Mesenteric fat pad (tissue), 1 donor: ENCODE data around the gene TM4SF4. TPM values are rescaled to one million over a fixed set of nuclear protein-coding genes. Genes with fewer than 3 reads are reported as not detected.

Source experiments
- DNase-seq: peaks from one replicate; pipeline ENCODE4 v3.0.0-alpha.2; 2020; ENCODE audit warnings: low spot score
- total RNA-seq: library from RNA; stranded (reverse); fragmentation: NEBNext Ultra II Directional; extraction: Animal tissue kit (Norgen Biotek cat#: 25700); gene quantifications from one replicate; pipeline ENCODE4 v1.2.1, GENCODE V29; 2021
- donor health status: DM: yes; HTN: yes; CAD: no.

The TM4SF4 gene
- total RNA-seq, 1 donor from 2014 or later, result 1.7 TPM

DNA sequence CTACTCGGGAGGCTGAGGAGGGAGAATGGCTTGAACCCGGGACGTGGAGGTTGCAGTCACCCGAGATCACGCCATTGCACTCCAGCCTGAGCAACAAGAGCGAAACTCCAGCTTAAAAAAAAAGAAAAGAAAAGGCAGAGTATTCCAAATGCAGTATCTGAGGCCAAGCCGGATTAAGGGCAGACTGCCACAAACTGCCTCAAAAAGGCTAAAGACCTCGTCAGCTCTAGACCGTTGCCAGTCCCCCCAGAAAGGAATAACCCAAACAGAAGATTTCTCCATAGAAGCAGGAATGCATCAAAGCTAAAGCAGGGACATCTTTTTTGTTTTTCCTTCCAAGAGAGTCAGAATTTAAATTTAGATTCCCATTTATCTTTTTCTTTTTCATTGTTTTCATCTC is 72.9 kb downstream of the TM4SF4 start:
- no peak for DNase-seq

DNA sequence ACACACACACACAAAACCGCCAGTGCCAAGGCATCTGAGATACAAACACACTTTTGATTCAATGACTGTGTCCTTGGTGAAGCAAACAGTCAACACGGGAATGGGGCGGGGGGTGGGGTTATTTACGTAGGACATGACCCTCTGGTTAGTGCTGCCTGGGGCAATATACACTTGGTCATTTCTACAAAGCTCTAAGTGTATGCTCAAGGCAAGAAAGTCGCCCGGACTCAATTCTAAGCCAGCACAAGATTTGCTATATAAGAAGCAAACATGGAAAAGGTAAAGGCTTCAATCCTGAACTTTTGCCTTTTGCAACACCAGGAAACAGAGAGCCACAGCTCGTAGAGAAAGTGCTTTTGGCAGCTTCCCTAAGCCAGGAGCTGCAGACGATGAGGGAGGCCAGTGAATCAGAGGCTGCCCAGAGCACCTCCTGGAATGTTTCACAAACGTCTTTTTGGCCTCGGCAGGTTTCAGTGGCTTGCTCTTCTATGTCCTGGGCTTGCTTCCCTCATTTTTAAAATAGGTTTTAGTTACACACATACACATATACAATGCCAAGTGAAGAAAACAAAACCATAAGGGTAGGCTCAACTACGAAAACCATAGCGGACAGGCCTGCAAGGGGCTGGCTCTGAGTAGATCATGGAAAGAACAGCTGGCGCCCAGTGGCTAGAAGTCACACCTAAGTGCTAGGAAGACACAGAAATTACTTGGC is 73.6 kb downstream of the TM4SF4 start:
- no peak for DNase-seq

DNA sequence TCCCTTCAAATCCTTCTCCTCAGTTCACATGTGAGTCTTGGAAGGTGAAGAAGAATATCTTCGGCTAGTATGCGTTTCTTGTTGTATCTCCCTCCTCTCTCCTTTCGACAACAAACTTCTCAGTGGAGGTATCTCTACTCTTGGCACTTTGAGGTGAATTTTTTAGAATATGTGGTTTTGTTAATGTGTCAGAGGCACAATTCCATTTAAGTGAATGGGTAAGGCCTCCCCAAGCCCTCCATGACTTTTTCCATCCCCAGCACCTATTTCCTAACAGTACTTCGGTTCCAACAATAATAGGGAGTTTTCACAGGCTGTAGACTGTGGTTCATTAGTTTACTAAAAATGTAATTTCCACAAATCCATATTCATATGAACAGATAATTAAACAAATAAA is 74.2 kb downstream of the TM4SF4 start:
- no peak for DNase-seq

DNA sequence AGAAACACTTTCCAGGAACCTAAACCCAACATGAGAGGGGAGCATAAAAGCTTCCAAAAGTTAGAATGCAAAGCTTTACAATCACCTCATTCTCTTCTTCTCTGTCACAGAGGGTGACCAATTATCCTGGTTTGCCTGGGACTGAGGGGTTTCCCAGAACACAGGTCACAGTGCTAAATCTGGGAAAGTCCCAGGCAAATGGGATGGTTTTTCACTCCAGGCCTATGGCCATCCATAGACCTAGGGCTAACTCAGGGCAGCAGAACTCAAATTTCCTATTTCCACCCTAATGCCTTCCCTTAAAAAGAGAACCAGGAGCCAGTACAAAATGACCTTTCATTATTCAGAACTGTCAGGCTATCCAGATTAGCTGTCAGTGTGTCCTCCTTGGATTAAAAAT is 77.0 kb downstream of the TM4SF4 start:
- DNase-seq, result no peak

DNA sequence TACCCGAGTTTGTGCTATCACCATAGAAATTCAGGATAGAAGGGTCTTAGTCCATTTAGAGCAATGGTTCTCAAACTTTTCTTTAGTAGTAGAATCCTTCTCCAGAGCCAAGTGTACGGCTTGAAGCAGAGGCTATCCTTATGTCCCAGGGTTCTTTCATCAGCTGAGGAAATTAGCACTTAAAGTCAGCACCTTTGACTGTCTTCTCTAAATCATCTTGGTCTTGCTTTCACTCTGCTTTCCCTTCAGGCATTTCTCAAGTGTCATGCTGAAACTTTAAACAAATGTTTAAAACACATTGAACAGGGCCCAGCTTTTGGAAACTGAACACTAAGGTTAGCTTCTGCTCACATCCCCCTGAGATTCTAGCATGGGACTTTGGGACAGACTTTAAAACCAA is 78.2 kb downstream of the TM4SF4 start:
- DNase-seq, result no peak

Other genes with a start within 250 kb of the TM4SF4 start
- gene TM4SF18, start 141.1 kb upstream of the TM4SF4 start, total RNA-seq, result 12.3 TPM
- gene TM4SF1, start 97.0 kb upstream of the TM4SF4 start, total RNA-seq, result 87.8 TPM
- 65.9 TPM for gene WWTR1, start 183.3 kb downstream of the TM4SF4 start, total RNA-seq